ENCODE measurements around the gene BUD13. TPM values are rescaled to one million over a fixed set of nuclear protein-coding genes. Genes with fewer than 3 reads are reported as not detected.

BUD13 gene
- total RNA-seq, 1 donor from 2014 or later: 10.8 TPM

DNA sequence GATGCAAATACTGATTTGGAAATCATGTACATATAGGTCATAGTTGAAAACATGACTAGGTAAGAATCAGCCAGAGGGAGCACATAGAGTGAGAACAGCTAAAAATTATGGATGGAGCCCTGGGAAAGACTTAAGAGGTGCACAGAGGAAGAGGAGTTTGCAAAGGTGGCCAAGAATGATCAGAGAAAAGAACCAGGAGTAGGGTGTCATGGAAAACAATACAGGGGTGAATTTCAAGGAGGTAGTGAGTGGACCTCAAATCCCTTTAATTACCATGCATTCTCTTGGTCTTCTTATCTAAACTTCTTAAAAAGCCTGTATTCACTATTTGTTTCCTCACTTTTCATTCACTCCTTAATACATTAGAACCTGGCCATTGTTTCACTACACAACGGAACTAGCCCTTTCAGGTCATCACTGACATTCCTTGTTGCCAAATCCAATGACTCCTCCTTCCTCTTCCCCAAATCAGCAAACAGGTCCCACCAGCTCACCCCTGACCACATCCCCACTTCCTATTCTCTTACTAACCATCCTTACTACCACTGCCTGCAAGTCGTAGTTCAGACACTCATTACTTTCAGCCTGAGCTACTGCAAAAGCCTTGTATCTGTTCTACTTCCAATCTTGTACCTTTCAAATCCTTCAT, 22.6 kb downstream of the BUD13 start:
- no peak for DNase-seq

GRCh38 chr11:116742104-116742503, 30.7 kb downstream of the BUD13 start:
- DNase-seq: no peak

GRCh38 chr11:116740741-116741140, 32.0 kb downstream of the BUD13 start:
- no peak for DNase-seq

GRCh38 chr11:116738975-116739374, 33.8 kb downstream of the BUD13 start:
- no peak for DNase-seq

DNA sequence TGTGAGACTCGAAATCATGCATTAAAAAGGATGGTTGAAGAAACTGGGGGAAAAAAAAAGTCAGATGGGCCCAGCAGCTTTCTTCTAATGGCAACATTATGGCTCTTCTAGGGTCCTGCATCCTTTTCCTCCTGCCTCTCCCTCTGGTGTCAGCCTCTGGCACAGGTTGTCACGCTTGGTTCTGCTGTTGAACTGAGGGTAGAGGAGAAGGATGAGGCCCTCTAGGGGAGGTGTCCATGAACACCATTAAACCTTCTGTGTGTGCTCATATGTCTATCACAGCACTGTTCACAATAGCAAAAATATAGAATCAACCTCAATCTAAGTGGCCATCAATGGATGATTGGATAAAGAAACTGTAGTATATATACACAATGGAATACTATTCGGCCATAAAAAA, 36.0 kb downstream of the BUD13 start:
- no peak for DNase-seq

GRCh38 chr11:116733969-116734508, 38.7 kb downstream of the BUD13 start:
- no peak for DNase-seq

- no peak for DNase-seq
Measured at GRCh38 chr11:116733043-116733755, 39.6 kb downstream of the BUD13 start.

GRCh38 chr11:116732271-116733042, 40.3 kb downstream of the BUD13 start:
- DNase-seq: peak; percentile 30

GRCh38 chr11:116731821-116732220, 41.0 kb downstream of the BUD13 start:
- no peak for DNase-seq

DNA sequence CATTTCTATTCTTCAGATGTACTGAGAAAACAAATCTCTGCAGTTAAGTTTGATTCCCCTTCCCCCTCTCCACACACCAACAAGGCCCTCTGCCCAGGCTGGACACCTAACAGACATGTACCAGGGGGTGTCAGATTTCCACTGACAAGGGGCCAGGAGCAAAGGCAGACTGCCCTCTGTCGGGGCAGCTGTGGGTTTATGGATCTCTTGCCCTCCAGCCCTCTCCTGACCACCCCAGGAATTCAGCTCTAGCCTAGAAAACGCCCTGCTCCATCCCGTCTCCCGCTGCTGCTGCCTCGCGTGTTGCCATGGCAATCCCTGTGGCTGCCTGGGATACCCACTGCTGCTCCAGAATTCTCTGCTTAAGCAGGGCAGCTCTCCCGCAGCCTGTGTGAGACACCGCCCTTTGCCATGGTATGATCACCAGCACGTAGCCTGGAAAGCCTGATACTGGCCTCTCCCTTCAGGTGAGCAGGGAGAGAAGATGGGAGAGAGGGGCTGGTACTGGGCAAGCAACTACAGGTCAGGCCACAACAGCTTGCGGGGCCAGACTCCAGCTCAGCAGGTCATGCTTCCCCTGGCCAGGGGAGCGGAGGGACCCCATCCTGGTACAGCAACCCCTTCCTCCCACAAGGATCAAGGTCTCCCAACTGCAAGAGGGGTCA, 41.6 kb downstream of the BUD13 start:
- no peak for DNase-seq

DNA sequence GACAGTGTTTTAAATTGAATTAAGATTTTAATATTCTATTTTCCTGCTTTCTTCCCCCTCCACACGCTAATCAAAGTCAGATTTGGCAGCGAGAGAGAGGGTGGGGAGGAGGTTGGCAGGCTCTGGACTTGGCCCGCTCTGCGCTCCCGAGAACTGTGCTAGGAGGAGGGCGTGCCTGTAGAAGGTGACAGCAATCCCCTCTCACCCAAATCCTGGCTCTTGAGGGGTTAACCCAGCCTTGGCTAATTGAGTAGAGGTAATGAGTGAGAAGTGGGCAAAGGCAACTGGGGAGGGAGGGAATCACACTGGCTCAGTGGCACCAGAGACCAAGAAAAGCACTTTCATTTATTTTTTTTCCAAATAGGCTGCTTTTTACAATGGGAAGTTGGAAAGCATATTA, 42.2 kb downstream of the BUD13 start:
- DNase-seq: no peak

DNA sequence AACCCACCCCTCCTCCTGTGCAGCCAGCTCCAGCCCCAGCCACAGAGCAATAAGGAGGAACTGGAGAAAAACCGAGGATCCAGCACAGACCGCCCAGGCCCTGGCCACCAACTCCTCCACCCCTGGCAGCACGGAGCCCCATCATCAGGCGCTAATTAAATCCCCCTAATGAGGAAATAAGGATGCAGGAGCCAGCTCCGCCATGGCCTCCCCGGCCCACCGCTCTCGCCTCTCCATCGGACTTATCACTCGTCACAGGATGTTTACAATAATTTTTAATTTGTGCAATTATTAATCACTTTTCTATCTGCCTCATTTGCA, 42.6 kb downstream of the BUD13 start:
- no peak for DNase-seq

DNA sequence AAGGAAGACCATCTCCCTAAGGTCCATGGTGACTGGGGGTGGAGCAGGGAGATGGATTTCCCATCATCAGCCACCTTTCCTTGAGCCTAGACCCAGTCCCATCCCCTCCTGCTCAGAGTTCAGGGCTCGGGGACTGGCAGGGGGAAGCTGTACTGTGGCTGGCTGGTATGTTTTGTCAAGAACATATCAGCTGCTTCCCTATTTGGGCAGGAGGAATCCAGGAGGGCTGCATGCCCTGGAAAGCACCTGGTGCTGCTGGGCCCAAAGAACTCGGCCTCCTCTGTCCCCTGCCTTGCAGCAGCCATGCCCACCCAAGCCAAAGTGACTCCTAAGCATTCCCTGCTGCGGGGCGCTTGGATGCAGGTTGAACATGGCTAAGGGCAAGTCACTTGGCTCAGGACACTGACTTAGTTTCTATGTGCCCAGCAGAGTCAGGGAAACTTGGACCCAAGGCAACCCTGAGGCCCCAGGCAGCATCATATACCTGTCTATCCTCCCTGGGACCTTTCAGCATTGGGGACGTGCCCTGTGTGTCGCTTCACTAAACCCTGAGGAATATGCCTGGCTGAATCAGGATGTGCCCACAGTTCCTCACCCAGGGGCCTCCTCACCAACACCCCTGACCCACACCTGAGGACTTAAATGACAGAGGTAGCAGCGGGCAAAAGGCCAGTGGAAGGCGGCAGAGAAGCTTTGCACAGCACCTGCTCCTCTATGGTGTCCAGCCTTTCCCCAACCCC, 43.1 kb downstream of the BUD13 start:
- no peak for DNase-seq

GRCh38 chr11:116727990-116728389, 44.8 kb downstream of the BUD13 start:
- DNase-seq: no peak

GRCh38 chr11:116725434-116726221, 47.2 kb downstream of the BUD13 start:
- DNase-seq: no peak

- no peak for DNase-seq
Measured at GRCh38 chr11:116724813-116725212, 48.0 kb downstream of the BUD13 start.

DNA sequence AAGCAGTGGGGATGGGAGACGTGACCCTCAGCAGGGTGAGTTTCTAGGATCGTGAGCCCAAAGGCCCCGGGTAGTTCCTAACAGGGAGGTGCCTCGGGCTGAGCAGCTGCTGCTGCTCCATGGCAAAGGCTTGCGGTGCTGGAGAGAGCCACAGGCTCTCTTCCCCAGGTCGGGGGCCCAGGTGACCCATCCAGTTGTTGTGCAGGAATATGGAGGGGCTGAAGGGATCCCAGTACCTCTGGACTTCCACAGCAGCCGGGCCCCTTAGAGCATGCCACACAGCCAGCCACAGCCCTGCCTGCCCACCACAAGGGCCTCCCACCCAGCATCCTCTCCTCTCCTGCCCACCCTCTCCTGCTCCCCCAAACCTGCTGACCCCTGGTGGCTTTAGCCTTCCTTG, 49.3 kb downstream of the BUD13 start:
- DNase-seq: no peak

- DNase-seq: no peak
Measured at GRCh38 chr11:116721988-116722387, 50.8 kb downstream of the BUD13 start.

DNA sequence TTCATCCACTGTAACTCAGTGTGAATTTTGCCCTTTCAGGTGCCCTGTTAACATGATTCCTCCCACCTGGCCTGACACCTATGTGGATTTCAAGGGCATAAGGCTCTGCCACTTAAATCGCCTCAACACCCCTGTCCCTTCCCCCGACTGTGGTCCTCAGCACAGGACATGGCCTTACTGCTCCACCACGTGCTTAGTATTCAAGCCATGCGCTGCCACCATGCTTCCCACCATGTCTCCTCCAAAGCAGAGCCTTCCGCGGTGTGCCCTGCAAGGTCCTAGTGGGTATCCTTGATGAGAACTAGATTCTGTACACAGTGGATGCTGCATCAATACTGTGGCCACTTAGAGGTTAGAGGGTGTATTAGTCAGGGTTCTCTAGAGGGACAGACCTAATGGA, 51.9 kb downstream of the BUD13 start:
- no peak for DNase-seq

DNA sequence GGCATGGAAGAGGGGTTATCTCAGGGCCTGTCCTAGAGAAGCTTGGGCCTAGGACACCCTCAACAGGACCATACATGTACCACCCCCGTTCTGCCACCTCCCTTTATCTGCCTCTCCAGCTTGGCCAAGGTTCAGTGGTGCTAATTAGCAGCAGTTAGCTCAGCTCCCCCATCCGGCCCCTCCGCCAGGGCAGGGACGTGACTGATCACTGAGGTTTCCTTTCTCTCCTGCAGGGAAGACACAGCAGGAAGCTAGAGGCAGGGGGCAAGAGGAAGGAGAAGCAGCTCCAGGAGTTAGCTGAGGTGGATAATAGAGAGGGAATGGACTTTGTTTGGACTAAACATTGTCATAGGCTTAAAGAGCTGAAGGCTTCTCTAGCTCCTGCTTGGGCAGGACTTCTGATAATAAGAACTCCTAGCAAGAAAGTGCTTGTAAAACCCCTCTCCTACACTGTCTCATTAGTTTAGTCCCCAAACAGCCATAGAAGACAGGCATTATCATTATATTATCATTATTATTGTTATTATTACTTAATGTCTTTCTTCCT, 53.8 kb downstream of the BUD13 start:
- no peak for DNase-seq

DNA sequence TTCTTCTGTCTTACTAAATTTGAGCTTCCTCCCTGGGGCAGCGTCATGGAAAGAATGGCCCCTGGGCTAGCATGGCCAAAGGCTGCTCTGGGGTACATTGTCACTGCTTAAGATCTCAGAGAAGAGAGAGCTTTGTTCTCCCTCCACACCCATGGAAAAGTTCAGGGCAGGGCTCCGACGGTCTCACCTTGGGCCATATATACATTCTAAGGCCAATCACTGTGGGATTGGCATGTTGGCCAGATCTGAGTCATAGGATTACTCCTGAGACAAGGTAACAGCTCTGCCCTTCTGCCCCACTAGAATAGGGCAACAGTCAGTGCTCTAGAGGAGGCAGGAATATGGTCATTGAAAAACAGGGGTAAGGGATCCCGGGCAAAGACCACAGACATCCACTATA, 56.2 kb downstream of the BUD13 start:
- DNase-seq: no peak
